A549 (cell line): Measurements from ENCODE around the gene PHF21B. TPM values are rescaled to one million over a fixed set of nuclear protein-coding genes. Genes with fewer than 3 reads are reported as not detected.

Experiments
- ATAC-seq, 2 experiments: fragments of 200-7000 bp in 1 of 2; fragments of >200 bp in 1 of 2; cut with Nextera tagmentation in 1 of 2; cut with Tn5 transposase in 1 of 2; 3 replicates each; pipeline versions ENCODE4 v1.8.0 to v1.9.1; 2018 to 2020; ENCODE audit warnings: mild to moderate bottlenecking in 1 of 2, moderate library complexity in 1 of 2
- CTCF ChIA-PET: fragments of 300-600 bp; sonication (Branson Sonifier 250); formaldehyde crosslinking; extraction: SDS; loops from one replicate; lab custom pipeline; 2021; ENCODE audit warnings: antibody characterized with exemption, inconsistent platforms; lab: Yijun Ruan, JAX
- POLR2A ChIA-PET: fragments of 350-600 bp; formaldehyde crosslinking; extraction: SDS; loops from one replicate; lab custom pipeline; 2021; ENCODE audit warnings: antibody characterized with exemption, inconsistent platforms; lab: Yijun Ruan, JAX
- DNase-seq, 2 experiments: peaks; one replicate each; pipeline versions ENCODE4 v3.0.0 to v3.0.0-alpha.2; 2011 to 2016; ENCODE audit warnings: low read depth in 1 of 2, low spot score in 1 of 2
- FAIRE-seq: peaks from 2 replicates; lab custom pipeline; 2011; peaks lifted over from hg19 to GRCh38; lab: Jason Lieb, UNC
- H3K27ac ChIP-seq, 2 experiments: fragments of >200 bp; sonication (Bioruptor Twin); formaldehyde crosslinking; 3 replicates each; pipeline ENCODE4 v1.5.1; 2016 to 2017
- H3K4me1 ChIP-seq: fragments of >200 bp; sonication (Bioruptor Twin); formaldehyde crosslinking; 3 replicates; pipeline ENCODE4 v1.6.1; 2016
- H3K4me2 ChIP-seq: fragments of >200 bp; sonication (Bioruptor Twin); formaldehyde crosslinking; 3 replicates; pipeline ENCODE4 v1.6.1; 2016
- H3K4me3 ChIP-seq: fragments of >200 bp; sonication (Bioruptor Twin); formaldehyde crosslinking; 3 replicates; pipeline ENCODE4 v1.5.1; 2016
- H3K9me3 ChIP-seq: fragments of >200 bp; sonication (Bioruptor Twin); formaldehyde crosslinking; 3 replicates; pipeline ENCODE4 v1.6.1; 2016
- CBX8 ChIP-seq: fragments of 200-600 bp; sonication (generic); IDR thresholded peaks from 2 replicates; pipeline ENCODE4 v1.6.1; 2016
- CEBPB ChIP-seq, 2 experiments: fragments of >200 bp in 1 of 2; sonication (Bioruptor Twin) in 1 of 2; formaldehyde crosslinking in 1 of 2; IDR thresholded peaks; 2 replicates each; pipeline ENCODE4 v1.6.1; 2012 to 2016
- CHD4 ChIP-seq: fragments of 200-600 bp; sonication (generic); IDR thresholded peaks from 2 replicates; pipeline ENCODE4 v1.6.1; 2016; ENCODE audit warnings: antibody characterized with exemption, mild to moderate bottlenecking, borderline replicate concordance
- EP300 ChIP-seq, 2 experiments: fragments of >200 bp; sonication (Bioruptor Twin); formaldehyde crosslinking; IDR thresholded peaks; 2 replicates in 1 of 2; 3 replicates in 1 of 2; pipeline ENCODE4 v1.6.1; 2016 to 2017
- FOXS1 ChIP-seq: fragments of 250-450 bp; sonication (Bioruptor Pico); IDR thresholded peaks from 2 replicates; pipeline ENCODE4 v1.5.0; 2020; ENCODE audit warnings: mild to moderate bottlenecking, moderate library complexity
- JUN ChIP-seq, 2 experiments: fragments of >200 bp; sonication (Bioruptor Twin); formaldehyde crosslinking; IDR thresholded peaks; 2 replicates in 1 of 2; 3 replicates in 1 of 2; pipeline ENCODE4 v1.6.1; 2016 to 2017
- KDM5A ChIP-seq: fragments of 200-600 bp; sonication (generic); IDR thresholded peaks from 2 replicates; pipeline ENCODE4 v1.6.1; 2016; ENCODE audit warnings: antibody characterized with exemption, mild to moderate bottlenecking
- NFE2L2 ChIP-seq: fragments of 150-350 bp; conservative IDR thresholded peaks from 2 replicates; pipeline ENCODE4 v1.6.1; 2014; ENCODE audit warnings: low read length
- PHF8 ChIP-seq: fragments of 200-600 bp; sonication (generic); IDR thresholded peaks from 2 replicates; pipeline ENCODE4 v1.6.1; 2016; ENCODE audit warnings: low read depth, mild to moderate bottlenecking, antibody characterized with exemption, moderate library complexity, borderline replicate concordance
- POLR2A ChIP-seq: IDR thresholded peaks from 2 replicates; pipeline ENCODE4 v1.6.1; 2012; ENCODE audit warnings: mild to moderate bottlenecking, low read length
- RAD21 ChIP-seq, 2 experiments: fragments of >200 bp in 1 of 2; sonication (Bioruptor Twin) in 1 of 2; formaldehyde crosslinking in 1 of 2; IDR thresholded peaks in 1 of 2; conservative IDR thresholded peaks in 1 of 2; 2 replicates in 1 of 2; 3 replicates in 1 of 2; pipeline ENCODE4 v1.6.1; 2012 to 2018; ENCODE audit warnings: inconsistent platforms in 1 of 2
- RCOR1 ChIP-seq: fragments of 150-350 bp; IDR thresholded peaks from 2 replicates; pipeline ENCODE4 v1.6.1; 2014; ENCODE audit warnings: antibody characterized with exemption, low read length, low read depth
- RFX5 ChIP-seq: fragments of 450-650 bp; IDR thresholded peaks from 2 replicates; pipeline ENCODE4 v1.7.1; 2014; ENCODE audit warnings: antibody characterized with exemption, mild to moderate bottlenecking, moderate library complexity
- SMC3 ChIP-seq: fragments of >200 bp; sonication (Bioruptor Twin); formaldehyde crosslinking; IDR thresholded peaks from 3 replicates; pipeline ENCODE4 v1.6.1; 2018; ENCODE audit warnings: inconsistent platforms
- TFCP2L1 ChIP-seq: fragments of 250-450 bp; sonication (Bioruptor Pico); IDR thresholded peaks from 2 replicates; pipeline ENCODE4 v1.5.0; 2021; ENCODE audit warnings: mild to moderate bottlenecking
- TP53 ChIP-seq: fragments of 250-450 bp; sonication (Bioruptor Pico); IDR thresholded peaks from 2 replicates; pipeline ENCODE4 v1.5.0; 2021; ENCODE audit warnings: mild to moderate bottlenecking, moderate library complexity
- WGBS: methylation state at CpG from one replicate; pipeline ENCODE4 v1.1.6; 2017; ENCODE audit errors: missing lambda C conversion rate; 5-methylcytosine and 5-hydroxymethylcytosine counted together
- polyA plus RNA-seq, 4 experiments: library from polyadenylated mRNA; depleted of rRNA in 3 of 4; stranded (reverse); fragments of >200 nt; fragmentation: RNase III in 1 of 4; extraction: RNeasy Plus Mini Kit Qiagen cat#74134 plus additional on column Dnase treatment in 1 of 4; gene quantifications; 2 replicates in 3 of 4; 3 replicates in 1 of 4; pipeline ENCODE4 v1.2.3, GENCODE V29; 2011 to 2017
- TF ChIP-seq, protein P1 (sequence below): IDR thresholded peaks from 2 replicates; pipeline ENCODE4 v1.6.1; 2012
- TF ChIP-seq, protein P2 (sequence below): IDR thresholded peaks from 2 replicates; pipeline ENCODE4 v1.6.1; 2012; ENCODE audit warnings: low read depth, borderline replicate concordance
- TF ChIP-seq, protein P3 (sequence below): fragments of 200-600 bp; sonication (generic); IDR thresholded peaks from 2 replicates; pipeline ENCODE4 v1.6.1; 2016; ENCODE audit warnings: antibody characterized with exemption, mild to moderate bottlenecking, moderate library complexity
- TF ChIP-seq, protein P4 (sequence below): fragments of >200 bp; sonication (Bioruptor Twin); formaldehyde crosslinking; IDR thresholded peaks from 3 replicates; pipeline ENCODE4 v1.6.1; 2016
- TF ChIP-seq, protein P5 (sequence below): fragments of >200 bp; sonication (Bioruptor Twin); formaldehyde crosslinking; IDR thresholded peaks from 2 replicates; pipeline ENCODE4 v1.6.1; 2016
- TF ChIP-seq, protein P6 (sequence below): fragments of 150-350 bp; IDR thresholded peaks from 2 replicates; pipeline ENCODE4 v1.6.1; 2014; ENCODE audit warnings: low read depth, mild to moderate bottlenecking, low read length
- TF ChIP-seq, protein P7 (sequence below): fragments of 250-450 bp; sonication (Bioruptor Pico); IDR thresholded peaks from 2 replicates; pipeline ENCODE4 v1.5.0; 2021; ENCODE audit warnings: mild to moderate bottlenecking, moderate library complexity, borderline replicate concordance

PHF21B gene
- polyA plus RNA-seq, 2 of the 4 experiments (the other 2 are of a cell fraction), result 0.50 to 0.70 TPM

DNA sequence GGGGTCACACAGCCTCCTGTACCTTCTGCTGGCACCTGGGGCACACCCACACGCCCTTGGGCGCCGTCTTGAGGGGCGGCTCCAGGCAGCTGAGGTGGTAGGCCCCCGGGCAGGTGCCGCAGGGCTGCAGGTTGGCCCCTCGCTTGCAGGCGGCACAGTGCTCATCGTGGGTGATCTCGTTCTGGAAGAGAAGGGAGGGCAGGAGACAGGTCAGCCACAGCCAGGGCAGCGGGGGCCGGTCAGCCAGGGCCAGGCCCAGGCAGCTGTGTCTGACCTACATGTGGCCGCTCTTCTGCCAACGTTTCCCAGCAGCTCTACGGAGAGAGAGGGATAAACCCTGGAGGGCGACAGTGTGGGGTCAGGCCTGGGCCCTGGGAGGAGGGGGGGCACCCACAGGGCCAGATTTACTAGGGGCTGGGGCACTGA is 121.9 kb downstream of the PHF21B start:
- TF ChIP-seq RAD21 (conservative IDR thresholded peaks at IDR 0.05 in 1 of 2, IDR thresholded peaks at IDR 0.05 in 1 of 2), result no peak
- no peak for TF ChIP-seq POLR2A
- TF ChIP-seq, protein P1, sequence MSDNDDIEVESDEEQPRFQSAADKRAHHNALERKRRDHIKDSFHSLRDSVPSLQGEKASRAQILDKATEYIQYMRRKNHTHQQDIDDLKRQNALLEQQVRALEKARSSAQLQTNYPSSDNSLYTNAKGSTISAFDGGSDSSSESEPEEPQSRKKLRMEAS, result no peak
- TF ChIP-seq CBX8, result no peak
- no peak for TF ChIP-seq TFCP2L1 (CRISPR knock-in tag)
- TF ChIP-seq RFX5, result no peak
- H3K4me3 ChIP-seq, result no peak overlapping the region
- DNase-seq (no peak), FAIRE-seq (no peak), ATAC-seq (no peak)
- no peak overlapping the region for H3K27ac ChIP-seq
- H3K4me1 ChIP-seq, result no peaks in the 10 kb centered on the region
- H3K9me3 ChIP-seq, result no peaks in the 10 kb centered on the region
- ChIA-PET CTCF (no interaction called here), POLR2A (no interaction called here)
- 87% methylated on average over 3 of the region's 16 CpGs for WGBS
- H3K4me2 ChIP-seq, result no peak overlapping the region

DNA sequence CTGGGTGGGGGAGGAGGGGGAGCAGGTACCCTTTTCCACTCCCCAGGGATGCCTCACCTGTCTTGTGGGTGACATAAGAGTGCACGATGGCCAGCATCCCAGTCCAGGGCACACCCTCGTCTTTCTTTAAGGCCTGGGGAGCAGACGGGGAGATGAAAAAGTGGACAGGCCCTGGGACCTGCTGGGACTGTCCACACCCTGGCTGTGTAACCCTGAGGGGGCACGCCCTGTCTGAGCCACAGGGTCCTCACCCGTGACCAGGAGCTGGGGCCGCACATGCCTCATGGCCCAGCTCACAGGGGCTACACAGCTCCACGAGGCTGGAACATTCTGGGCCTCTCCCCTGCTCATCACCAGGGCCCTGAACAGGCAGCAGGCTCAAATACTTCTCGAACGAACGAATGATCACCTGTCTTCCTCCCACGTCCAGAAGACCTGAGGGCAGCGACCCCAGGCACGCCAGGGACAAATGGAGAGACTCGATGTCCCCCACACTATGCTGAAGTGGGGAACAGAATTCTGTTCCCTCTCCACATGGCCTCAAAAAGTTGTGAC is 123.9 kb downstream of the PHF21B start:
- TF ChIP-seq TFCP2L1 (CRISPR knock-in tag), result no peak
- no peak for TF ChIP-seq NFE2L2
- TF ChIP-seq PHF8, result no peak
- TF ChIP-seq, protein P2, sequence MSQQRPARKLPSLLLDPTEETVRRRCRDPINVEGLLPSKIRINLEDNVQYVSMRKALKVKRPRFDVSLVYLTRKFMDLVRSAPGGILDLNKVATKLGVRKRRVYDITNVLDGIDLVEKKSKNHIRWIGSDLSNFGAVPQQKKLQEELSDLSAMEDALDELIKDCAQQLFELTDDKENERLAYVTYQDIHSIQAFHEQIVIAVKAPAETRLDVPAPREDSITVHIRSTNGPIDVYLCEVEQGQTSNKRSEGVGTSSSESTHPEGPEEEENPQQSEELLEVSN, result no peak
- TF ChIP-seq RCOR1, result no peak
- no peak for TF ChIP-seq EP300 (IDR thresholded peaks at IDR 0.05)
- no peak for TF ChIP-seq KDM5A
- TF ChIP-seq, protein P3, sequence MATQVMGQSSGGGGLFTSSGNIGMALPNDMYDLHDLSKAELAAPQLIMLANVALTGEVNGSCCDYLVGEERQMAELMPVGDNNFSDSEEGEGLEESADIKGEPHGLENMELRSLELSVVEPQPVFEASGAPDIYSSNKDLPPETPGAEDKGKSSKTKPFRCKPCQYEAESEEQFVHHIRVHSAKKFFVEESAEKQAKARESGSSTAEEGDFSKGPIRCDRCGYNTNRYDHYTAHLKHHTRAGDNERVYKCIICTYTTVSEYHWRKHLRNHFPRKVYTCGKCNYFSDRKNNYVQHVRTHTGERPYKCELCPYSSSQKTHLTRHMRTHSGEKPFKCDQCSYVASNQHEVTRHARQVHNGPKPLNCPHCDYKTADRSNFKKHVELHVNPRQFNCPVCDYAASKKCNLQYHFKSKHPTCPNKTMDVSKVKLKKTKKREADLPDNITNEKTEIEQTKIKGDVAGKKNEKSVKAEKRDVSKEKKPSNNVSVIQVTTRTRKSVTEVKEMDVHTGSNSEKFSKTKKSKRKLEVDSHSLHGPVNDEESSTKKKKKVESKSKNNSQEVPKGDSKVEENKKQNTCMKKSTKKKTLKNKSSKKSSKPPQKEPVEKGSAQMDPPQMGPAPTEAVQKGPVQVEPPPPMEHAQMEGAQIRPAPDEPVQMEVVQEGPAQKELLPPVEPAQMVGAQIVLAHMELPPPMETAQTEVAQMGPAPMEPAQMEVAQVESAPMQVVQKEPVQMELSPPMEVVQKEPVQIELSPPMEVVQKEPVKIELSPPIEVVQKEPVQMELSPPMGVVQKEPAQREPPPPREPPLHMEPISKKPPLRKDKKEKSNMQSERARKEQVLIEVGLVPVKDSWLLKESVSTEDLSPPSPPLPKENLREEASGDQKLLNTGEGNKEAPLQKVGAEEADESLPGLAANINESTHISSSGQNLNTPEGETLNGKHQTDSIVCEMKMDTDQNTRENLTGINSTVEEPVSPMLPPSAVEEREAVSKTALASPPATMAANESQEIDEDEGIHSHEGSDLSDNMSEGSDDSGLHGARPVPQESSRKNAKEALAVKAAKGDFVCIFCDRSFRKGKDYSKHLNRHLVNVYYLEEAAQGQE, result no peak
- TF ChIP-seq, protein P4, sequence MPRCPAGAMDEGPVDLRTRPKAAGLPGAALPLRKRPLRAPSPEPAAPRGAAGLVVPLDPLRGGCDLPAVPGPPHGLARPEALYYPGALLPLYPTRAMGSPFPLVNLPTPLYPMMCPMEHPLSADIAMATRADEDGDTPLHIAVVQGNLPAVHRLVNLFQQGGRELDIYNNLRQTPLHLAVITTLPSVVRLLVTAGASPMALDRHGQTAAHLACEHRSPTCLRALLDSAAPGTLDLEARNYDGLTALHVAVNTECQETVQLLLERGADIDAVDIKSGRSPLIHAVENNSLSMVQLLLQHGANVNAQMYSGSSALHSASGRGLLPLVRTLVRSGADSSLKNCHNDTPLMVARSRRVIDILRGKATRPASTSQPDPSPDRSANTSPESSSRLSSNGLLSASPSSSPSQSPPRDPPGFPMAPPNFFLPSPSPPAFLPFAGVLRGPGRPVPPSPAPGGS, result no peak
- TF ChIP-seq, protein P5, sequence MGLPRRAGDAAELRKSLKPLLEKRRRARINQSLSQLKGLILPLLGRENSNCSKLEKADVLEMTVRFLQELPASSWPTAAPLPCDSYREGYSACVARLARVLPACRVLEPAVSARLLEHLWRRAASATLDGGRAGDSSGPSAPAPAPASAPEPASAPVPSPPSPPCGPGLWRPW, result no peak
- no peak for TF ChIP-seq TP53 (CRISPR knock-in tag)
- TF ChIP-seq, protein P6, sequence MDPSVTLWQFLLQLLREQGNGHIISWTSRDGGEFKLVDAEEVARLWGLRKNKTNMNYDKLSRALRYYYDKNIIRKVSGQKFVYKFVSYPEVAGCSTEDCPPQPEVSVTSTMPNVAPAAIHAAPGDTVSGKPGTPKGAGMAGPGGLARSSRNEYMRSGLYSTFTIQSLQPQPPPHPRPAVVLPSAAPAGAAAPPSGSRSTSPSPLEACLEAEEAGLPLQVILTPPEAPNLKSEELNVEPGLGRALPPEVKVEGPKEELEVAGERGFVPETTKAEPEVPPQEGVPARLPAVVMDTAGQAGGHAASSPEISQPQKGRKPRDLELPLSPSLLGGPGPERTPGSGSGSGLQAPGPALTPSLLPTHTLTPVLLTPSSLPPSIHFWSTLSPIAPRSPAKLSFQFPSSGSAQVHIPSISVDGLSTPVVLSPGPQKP, result no peak
- TF ChIP-seq SMC3, result no peak
- TF ChIP-seq CEBPB (IDR thresholded peaks at IDR 0.05), result no peak
- TF ChIP-seq FOXS1 (CRISPR knock-in tag), result no peak
- TF ChIP-seq CHD4, result no peak
- TF ChIP-seq, protein P7, sequence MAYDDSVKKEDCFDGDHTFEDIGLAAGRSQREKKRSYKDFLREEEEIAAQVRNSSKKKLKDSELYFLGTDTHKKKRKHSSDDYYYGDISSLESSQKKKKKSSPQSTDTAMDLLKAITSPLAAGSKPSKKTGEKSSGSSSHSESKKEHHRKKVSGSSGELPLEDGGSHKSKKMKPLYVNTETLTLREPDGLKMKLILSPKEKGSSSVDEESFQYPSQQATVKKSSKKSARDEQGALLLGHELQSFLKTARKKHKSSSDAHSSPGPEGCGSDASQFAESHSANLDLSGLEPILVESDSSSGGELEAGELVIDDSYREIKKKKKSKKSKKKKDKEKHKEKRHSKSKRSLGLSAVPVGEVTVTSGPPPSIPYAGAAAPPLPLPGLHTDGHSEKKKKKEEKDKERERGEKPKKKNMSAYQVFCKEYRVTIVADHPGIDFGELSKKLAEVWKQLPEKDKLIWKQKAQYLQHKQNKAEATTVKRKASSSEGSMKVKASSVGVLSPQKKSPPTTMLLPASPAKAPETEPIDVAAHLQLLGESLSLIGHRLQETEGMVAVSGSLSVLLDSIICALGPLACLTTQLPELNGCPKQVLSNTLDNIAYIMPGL (CRISPR knock-in tag), result no peak
- no peak for TF ChIP-seq JUN (IDR thresholded peaks at IDR 0.05)
- TF ChIP-seq, all 56 proteins: peak for 0
- ChIA-PET POLR2A (no interaction called here), CTCF (interaction anchor here (0.9 kb wide), 1 partner anchor 66 kb away, joined by 3 read pairs; no protein-coding TSS in a partner anchor)
- DNase-seq (no peak), FAIRE-seq (no peak), ATAC-seq (no peak)
- H3K4me2 ChIP-seq, result no peak overlapping the region
- H3K4me1 ChIP-seq, result no peaks in the 10 kb centered on the region
- no peaks in the 10 kb centered on the region for H3K9me3 ChIP-seq
- WGBS, result 81% methylated on average over 6 of the region's 14 CpGs
- no peak overlapping the region for H3K27ac ChIP-seq
- H3K4me3 ChIP-seq, result no peak overlapping the region
